Measurements from ENCODE around the gene VIM.

The VIM gene

DNA sequence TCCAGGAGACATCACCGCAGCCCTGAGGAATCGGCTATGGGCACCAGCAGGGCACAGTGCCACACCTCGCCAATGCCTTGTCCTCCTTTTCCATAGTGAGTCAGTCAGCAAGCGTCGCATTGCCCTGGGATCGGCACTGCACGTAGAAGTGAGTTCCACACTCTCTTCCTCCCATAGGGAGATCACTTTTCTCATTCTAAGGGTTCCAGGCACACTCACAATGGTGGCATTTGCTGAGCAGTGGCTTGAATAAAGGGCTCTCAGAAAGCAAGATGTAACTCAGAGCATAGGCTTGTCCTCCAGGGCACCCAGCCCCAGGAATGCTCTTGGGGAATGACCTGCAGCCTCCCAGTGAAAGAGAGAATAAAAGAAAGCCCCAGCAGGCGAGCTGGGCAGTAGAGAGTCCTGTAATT lies 1.1 kb upstream of the VIM start:
- Histone ChIP-seq H3K14ac (ENCODE audit: low read length) (no peak overlapping the region), H3K4me3 (ENCODE audit: low read length in 2 of 2) (no peak overlapping the region), H4K8ac (ENCODE audit: low read depth, low read length) (no peak overlapping the region), H3K23ac (ENCODE audit: low read depth, low read length, poor library complexity) (no peak overlapping the region), H3K27ac (replicated peaks; ENCODE audit: low read length) (peak overlapping the region; percentile 37), H2AK5ac (ENCODE audit: low read depth, low read length) (no peak overlapping the region), H2BK5ac (ENCODE audit: low read length) (no peak overlapping the region), H3K9ac (ENCODE audit: low read depth, low read length, poor library complexity) (no peak overlapping the region), H2BK15ac (ENCODE audit: low read length) (peak overlapping the region; percentile 1), H3K18ac (ENCODE audit: low read length) (peak overlapping the region; percentile 16), H2BK12ac (ENCODE audit: low read length) (no peak overlapping the region), H3K4ac (ENCODE audit: low read length) (no peak overlapping the region), H3K79me1 (ENCODE audit: low read depth, low read length) (peaks cover 5% of the 10 kb centered on the region), H4K91ac (ENCODE audit: low read depth, low read length, poor library complexity) (no peak overlapping the region), H2AFZ (ENCODE audit: low read length) (peak overlapping the region; percentile 87), H3K9me3 (replicated peaks in 1 of 2; ENCODE audit: control insufficient read depth in 2 of 2, insufficient read depth in 1 of 2, low read depth in 1 of 2, low read length in 2 of 2) (peaks cover 0 to 2% of the 10 kb centered on the region in 2 donors), H3K4me1 (ENCODE audit: control insufficient read depth in 2 of 2, insufficient read depth in 1 of 2, low read depth in 1 of 2, low read length in 2 of 2) (peaks cover 9 to 14% of the 10 kb centered on the region in 2 donors), H3K36me3 (replicated peaks in 1 of 2; ENCODE audit: control insufficient read depth in 2 of 2, insufficient read depth in 2 of 2, low read length in 2 of 2) (peaks cover 2 to 25% of the 10 kb centered on the region in 2 donors), H2BK120ac (ENCODE audit: low read depth, low read length) (no peak overlapping the region), H3K4me2 (ENCODE audit: insufficient read depth, low read length, poor library complexity, severe bottlenecking) (peak overlapping the region; percentile 21), H3K27me3 (ENCODE audit: control insufficient read depth in 3 of 3, insufficient read depth in 3 of 3, low read depth in 1 of 3, low read length in 3 of 3) (no peaks in the 10 kb centered on the region)
- DNase-seq (ENCODE audit: low spot score) = no peak
- no CpG with 5 or more reads among the region's 8 CpGs for WGBS, 2 donors (ENCODE audit: extremely low coverage in 2 of 2, insufficient read length in 2 of 2, insufficient replicate concordance in 1 of 2)

DNA sequence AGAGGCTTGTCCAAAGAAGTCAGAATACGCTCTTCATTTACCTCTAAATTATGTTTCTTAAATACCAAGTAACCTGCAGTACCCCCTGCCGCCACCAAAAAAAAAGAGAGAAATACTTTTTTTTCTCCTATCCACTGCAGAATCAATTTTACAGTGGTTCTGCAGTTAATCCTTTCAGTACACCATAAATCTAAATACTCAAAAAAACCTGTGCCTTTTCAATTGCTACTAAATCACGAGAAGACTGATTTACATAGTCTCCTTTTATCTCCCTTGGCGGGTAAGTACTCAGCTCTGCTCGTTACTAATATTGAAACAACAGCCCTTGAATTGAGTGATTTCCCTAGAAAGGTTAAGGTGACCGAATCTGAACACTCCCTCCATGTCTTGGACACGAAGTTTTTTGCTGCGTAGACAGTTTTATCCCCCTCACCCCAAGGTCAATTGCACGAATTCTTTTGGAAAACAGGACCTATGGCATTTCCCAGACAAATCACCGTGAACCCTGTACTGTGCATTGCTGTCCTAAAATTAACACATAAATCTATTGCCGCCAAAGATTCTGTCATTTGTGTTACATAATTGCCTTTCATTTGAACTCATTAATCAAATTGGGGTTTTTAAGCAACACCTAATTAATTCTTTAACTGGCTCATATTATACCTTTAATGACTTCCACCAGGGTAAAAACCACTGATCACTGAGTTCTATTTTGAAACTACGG lies 512 bp upstream of the VIM start:
- no peak overlapping the region for H2AK5ac ChIP-seq (ENCODE audit: low read depth, low read length)
- H4K91ac ChIP-seq (ENCODE audit: low read depth, low read length, poor library complexity) = no peak overlapping the region
- no peak overlapping the region for H2BK12ac ChIP-seq (ENCODE audit: low read length)
- H3K4me1 ChIP-seq (ENCODE audit: control insufficient read depth in 2 of 2, insufficient read depth in 1 of 2, low read depth in 1 of 2, low read length in 2 of 2) = peaks cover 9 to 18% of the 10 kb centered on the region in 2 donors
- no peak overlapping the region for H3K4ac ChIP-seq (ENCODE audit: low read length)
- H3K36me3 ChIP-seq (replicated peaks in 1 of 2; ENCODE audit: control insufficient read depth in 2 of 2, insufficient read depth in 2 of 2, low read length in 2 of 2) = peaks cover 4 to 31% of the 10 kb centered on the region in 2 donors
- peak overlapping the region; percentile 84 for H3K4me2 ChIP-seq (ENCODE audit: insufficient read depth, low read length, poor library complexity, severe bottlenecking)
- no peak overlapping the region for H3K18ac ChIP-seq (ENCODE audit: low read length)
- H4K8ac ChIP-seq (ENCODE audit: low read depth, low read length) = no peak overlapping the region
- H2BK15ac ChIP-seq (ENCODE audit: low read length) = no peak overlapping the region
- WGBS, 2 donors (ENCODE audit: extremely low coverage in 2 of 2, insufficient read length in 2 of 2, insufficient replicate concordance in 1 of 2) = no CpG with 5 or more reads among the region's 12 CpGs
- H2AFZ ChIP-seq (ENCODE audit: low read length) = peak overlapping the region; percentile 87
- no peak overlapping the region for H3K23ac ChIP-seq (ENCODE audit: low read depth, low read length, poor library complexity)
- H3K79me1 ChIP-seq (ENCODE audit: low read depth, low read length) = peaks cover 5% of the 10 kb centered on the region
- no peak for DNase-seq (ENCODE audit: low spot score)
- peak overlapping the region; percentile 97 for H3K27ac ChIP-seq (replicated peaks; ENCODE audit: low read length)
- no peak overlapping the region for H3K14ac ChIP-seq (ENCODE audit: low read length)
- H2BK5ac ChIP-seq (ENCODE audit: low read length) = no peak overlapping the region
- no peaks in the 10 kb centered on the region for H3K27me3 ChIP-seq (ENCODE audit: control insufficient read depth in 3 of 3, insufficient read depth in 3 of 3, low read depth in 1 of 3, low read length in 3 of 3)
- peak overlapping the region in 1 of 2 donors; percentile 85 for H3K4me3 ChIP-seq (ENCODE audit: low read length in 2 of 2)
- H3K9ac ChIP-seq (ENCODE audit: low read depth, low read length, poor library complexity) = no peak overlapping the region
- peaks cover 0 to 2% of the 10 kb centered on the region in 2 donors for H3K9me3 ChIP-seq (replicated peaks in 1 of 2; ENCODE audit: control insufficient read depth in 2 of 2, insufficient read depth in 1 of 2, low read depth in 1 of 2, low read length in 2 of 2)
- no peak overlapping the region for H2BK120ac ChIP-seq (ENCODE audit: low read depth, low read length)

DNA sequence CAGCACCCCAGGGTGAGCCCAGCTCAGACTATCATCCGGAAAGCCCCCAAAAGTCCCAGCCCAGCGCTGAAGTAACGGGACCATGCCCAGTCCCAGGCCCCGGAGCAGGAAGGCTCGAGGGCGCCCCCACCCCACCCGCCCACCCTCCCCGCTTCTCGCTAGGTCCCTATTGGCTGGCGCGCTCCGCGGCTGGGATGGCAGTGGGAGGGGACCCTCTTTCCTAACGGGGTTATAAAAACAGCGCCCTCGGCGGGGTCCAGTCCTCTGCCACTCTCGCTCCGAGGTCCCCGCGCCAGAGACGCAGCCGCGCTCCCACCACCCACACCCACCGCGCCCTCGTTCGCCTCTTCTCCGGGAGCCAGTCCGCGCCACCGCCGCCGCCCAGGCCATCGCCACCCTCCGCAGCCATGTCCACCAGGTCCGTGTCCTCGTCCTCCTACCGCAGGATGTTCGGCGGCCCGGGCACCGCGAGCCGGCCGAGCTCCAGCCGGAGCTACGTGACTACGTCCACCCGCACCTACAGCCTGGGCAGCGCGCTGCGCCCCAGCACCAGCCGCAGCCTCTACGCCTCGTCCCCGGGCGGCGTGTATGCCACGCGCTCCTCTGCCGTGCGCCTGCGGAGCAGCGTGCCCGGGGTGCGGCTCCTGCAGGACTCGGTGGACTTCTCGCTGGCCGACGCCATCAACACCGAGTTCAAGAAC lies 1.1 kb downstream of the VIM start:
- Histone ChIP-seq H3K79me1 (ENCODE audit: low read depth, low read length) (peaks cover 5% of the 10 kb centered on the region), H2BK120ac (ENCODE audit: low read depth, low read length) (peak overlapping the region; percentile 65), H3K9ac (ENCODE audit: low read depth, low read length, poor library complexity) (peak overlapping the region; percentile 100), H2BK15ac (ENCODE audit: low read length) (peak overlapping the region; percentile 99), H3K4me3 (ENCODE audit: low read length in 2 of 2) (peak overlapping the region; percentile 85 to 100), H3K9me3 (replicated peaks in 1 of 2; ENCODE audit: control insufficient read depth in 2 of 2, insufficient read depth in 1 of 2, low read depth in 1 of 2, low read length in 2 of 2) (no peaks in the 10 kb centered on the region), H2AK5ac (ENCODE audit: low read depth, low read length) (peak overlapping the region; percentile 99), H2AFZ (ENCODE audit: low read length) (peak overlapping the region; percentile 87), H4K91ac (ENCODE audit: low read depth, low read length, poor library complexity) (peak overlapping the region; percentile 88), H3K4me2 (ENCODE audit: insufficient read depth, low read length, poor library complexity, severe bottlenecking) (peak overlapping the region; percentile 85), H3K23ac (ENCODE audit: low read depth, low read length, poor library complexity) (peak overlapping the region; percentile 99), H4K8ac (ENCODE audit: low read depth, low read length) (peak overlapping the region; percentile 52), H3K27ac (replicated peaks; ENCODE audit: low read length) (peak overlapping the region; percentile 97), H3K36me3 (replicated peaks in 1 of 2; ENCODE audit: control insufficient read depth in 2 of 2, insufficient read depth in 2 of 2, low read length in 2 of 2) (peaks cover 12 to 48% of the 10 kb centered on the region in 2 donors), H3K27me3 (ENCODE audit: control insufficient read depth in 3 of 3, insufficient read depth in 3 of 3, low read depth in 1 of 3, low read length in 3 of 3) (no peaks in the 10 kb centered on the region), H3K14ac (ENCODE audit: low read length) (peak overlapping the region; percentile 100), H3K4ac (ENCODE audit: low read length) (peak overlapping the region; percentile 91), H2BK12ac (ENCODE audit: low read length) (no peak overlapping the region), H2BK5ac (ENCODE audit: low read length) (peak overlapping the region; percentile 92), H3K4me1 (ENCODE audit: control insufficient read depth in 2 of 2, insufficient read depth in 1 of 2, low read depth in 1 of 2, low read length in 2 of 2) (peaks cover 9 to 28% of the 10 kb centered on the region in 2 donors), H3K18ac (ENCODE audit: low read length) (peak overlapping the region; percentile 99)
- no CpG with 5 or more reads among the region's 72 CpGs for WGBS, 2 donors (ENCODE audit: extremely low coverage in 2 of 2, insufficient read length in 2 of 2, insufficient replicate concordance in 1 of 2)
- peak; percentile 72 for DNase-seq (ENCODE audit: low spot score)

DNA sequence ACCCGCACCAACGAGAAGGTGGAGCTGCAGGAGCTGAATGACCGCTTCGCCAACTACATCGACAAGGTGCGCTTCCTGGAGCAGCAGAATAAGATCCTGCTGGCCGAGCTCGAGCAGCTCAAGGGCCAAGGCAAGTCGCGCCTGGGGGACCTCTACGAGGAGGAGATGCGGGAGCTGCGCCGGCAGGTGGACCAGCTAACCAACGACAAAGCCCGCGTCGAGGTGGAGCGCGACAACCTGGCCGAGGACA lies 1.6 kb downstream of the VIM start:
- H2BK5ac ChIP-seq (ENCODE audit: low read length) = peak overlapping the region; percentile 92
- no peak overlapping the region for H2BK120ac ChIP-seq (ENCODE audit: low read depth, low read length)
- peak overlapping the region; percentile 99 for H2BK15ac ChIP-seq (ENCODE audit: low read length)
- H3K4me2 ChIP-seq (ENCODE audit: insufficient read depth, low read length, poor library complexity, severe bottlenecking) = peak overlapping the region; percentile 85
- H3K18ac ChIP-seq (ENCODE audit: low read length) = peak overlapping the region; percentile 99
- peak; percentile 40 for DNase-seq (ENCODE audit: low spot score)
- peak overlapping the region; percentile 88 for H4K91ac ChIP-seq (ENCODE audit: low read depth, low read length, poor library complexity)
- H3K9me3 ChIP-seq (replicated peaks in 1 of 2; ENCODE audit: control insufficient read depth in 2 of 2, insufficient read depth in 1 of 2, low read depth in 1 of 2, low read length in 2 of 2) = no peaks in the 10 kb centered on the region
- peak overlapping the region; percentile 100 for H3K9ac ChIP-seq (ENCODE audit: low read depth, low read length, poor library complexity)
- H3K36me3 ChIP-seq (replicated peaks in 1 of 2; ENCODE audit: control insufficient read depth in 2 of 2, insufficient read depth in 2 of 2, low read length in 2 of 2) = peaks cover 16 to 53% of the 10 kb centered on the region in 2 donors
- no peak overlapping the region for H2AFZ ChIP-seq (ENCODE audit: low read length)
- peak overlapping the region; percentile 99 for H2AK5ac ChIP-seq (ENCODE audit: low read depth, low read length)
- H3K27me3 ChIP-seq (ENCODE audit: control insufficient read depth in 3 of 3, insufficient read depth in 3 of 3, low read depth in 1 of 3, low read length in 3 of 3) = no peaks in the 10 kb centered on the region
- H3K27ac ChIP-seq (replicated peaks; ENCODE audit: low read length) = peak overlapping the region; percentile 29
- peaks cover 5% of the 10 kb centered on the region for H3K79me1 ChIP-seq (ENCODE audit: low read depth, low read length)
- peak overlapping the region; percentile 52 for H4K8ac ChIP-seq (ENCODE audit: low read depth, low read length)
- peak overlapping the region; percentile 91 for H3K4ac ChIP-seq (ENCODE audit: low read length)
- H3K23ac ChIP-seq (ENCODE audit: low read depth, low read length, poor library complexity) = peak overlapping the region; percentile 99
- peaks cover 9 to 33% of the 10 kb centered on the region in 2 donors for H3K4me1 ChIP-seq (ENCODE audit: control insufficient read depth in 2 of 2, insufficient read depth in 1 of 2, low read depth in 1 of 2, low read length in 2 of 2)
- H3K4me3 ChIP-seq (ENCODE audit: low read length in 2 of 2) = peak overlapping the region; percentile 85 to 100
- no CpG with 5 or more reads among the region's 21 CpGs for WGBS, 2 donors (ENCODE audit: extremely low coverage in 2 of 2, insufficient read length in 2 of 2, insufficient replicate concordance in 1 of 2)
- H3K14ac ChIP-seq (ENCODE audit: low read length) = peak overlapping the region; percentile 100
- H2BK12ac ChIP-seq (ENCODE audit: low read length) = no peak overlapping the region
